NCI-H345 (cell line): ENCODE measurements around the gene FGF8.
A peak's percentile ranks its signal among the peaks of the same experiment; 100 is the strongest.

Experiments used
- DNase-seq: peaks from one replicate; lab custom pipeline; 2025; lab: John Stamatoyannopoulos, UW

Gene FGF8

GRCh38 chr10:101781984-101782810 lies 6.3 kb upstream of the FGF8 start:
- DNase-seq, result no peak

- no peak for DNase-seq
These were observed 5.7 kb upstream of the FGF8 start for GRCh38 chr10:101781655-101781983.

GRCh38 chr10:101780818-101781654 lies 5.1 kb upstream of the FGF8 start:
- peak; percentile 48 for DNase-seq

GRCh38 chr10:101780187-101780817 lies 4.4 kb upstream of the FGF8 start:
- no peak for DNase-seq

- DNase-seq, result peak; percentile 69
These were observed 3.8 kb upstream of the FGF8 start for GRCh38 chr10:101779544-101780186.

GRCh38 chr10:101778781-101779543 lies 3.0 kb upstream of the FGF8 start:
- no peak for DNase-seq

GRCh38 chr10:101778151-101778780 lies 2.4 kb upstream of the FGF8 start:
- no peak for DNase-seq

GRCh38 chr10:101777619-101778145 lies 1.8 kb upstream of the FGF8 start:
- DNase-seq, result no peak

GRCh38 chr10:101776161-101776817 lies 375 bp upstream of the FGF8 start:
- no peak for DNase-seq

- DNase-seq, result no peak
These were observed 1.2 kb downstream of the FGF8 start for GRCh38 chr10:101774589-101775272.

GRCh38 chr10:101773923-101774588 lies 1.9 kb downstream of the FGF8 start:
- DNase-seq, result no peak

GRCh38 chr10:101772895-101773761 lies 2.8 kb downstream of the FGF8 start:
- no peak for DNase-seq

GRCh38 chr10:101772017-101772894 lies 3.7 kb downstream of the FGF8 start:
- no peak for DNase-seq

GRCh38 chr10:101771380-101771779 lies 4.5 kb downstream of the FGF8 start:
- no peak for DNase-seq

- no peak for DNase-seq
These were observed 5.3 kb downstream of the FGF8 start for GRCh38 chr10:101770331-101771215.

GRCh38 chr10:101769541-101770180 lies 6.3 kb downstream of the FGF8 start:
- DNase-seq, result no peak
